Endothelial cell of umbilical vein (primary cell): ENCODE results near the gene AURKA. TPM values are rescaled to one million over a fixed set of nuclear protein-coding genes. Genes with fewer than 3 reads are reported as not detected.

Source experiments
- BruUV-seq: library from RNA; stranded (reverse); fragments of 400-500 nt; replicated peaks from 2 replicates; lab custom pipeline; 2021; lab: Mats Ljungman, UMichigan
- CTCF ChIA-PET: fragments of 300-600, 350-600 bp; sonication (Branson Sonifier 250); formaldehyde crosslinking; loops from one replicate; lab custom pipeline; 2021; ENCODE audit warnings: antibody characterized with exemption, inconsistent platforms; lab: Charles Lee
- POLR2A ChIA-PET: fragments of 300-600, 350-600 bp; sonication (Branson Sonifier 250); formaldehyde crosslinking; loops from one replicate; lab custom pipeline; 2021; ENCODE audit warnings: antibody characterized with exemption, inconsistent platforms; lab: Charles Lee
- DNase-seq: peaks from one replicate; pipeline ENCODE4 v3.0.0-alpha.2; 2011; ENCODE audit warnings: low read depth, low spot score
- FAIRE-seq: peaks from 2 replicates; lab custom pipeline; 2011; peaks lifted over from hg19 to GRCh38; lab: Jason Lieb, UNC
- H2AFZ ChIP-seq: 2 replicates; pipeline ENCODE4 v1.6.0; 2012; ENCODE audit warnings: low read depth, low read length, control low read depth, inconsistent platforms
- H3K27ac ChIP-seq: 2 replicates; pipeline ENCODE4 v1.5.1; 2011; ENCODE audit warnings: low read depth, mild to moderate bottlenecking, control low read depth, low read length, moderate library complexity; ENCODE audit not compliant: insufficient read depth
- H3K27me3 ChIP-seq, 2 experiments: 2 replicates each; pipeline versions ENCODE4 v1.6.0 to v1.6.1; 2011; ENCODE audit warnings: low read length in 2 of 2, mixed read lengths in 1 of 2; ENCODE audit not compliant: control insufficient read depth in 2 of 2, insufficient read depth in 2 of 2
- H3K36me3 ChIP-seq, 2 experiments: 2 replicates in 1 of 2; 3 replicates in 1 of 2; pipeline ENCODE4 v1.5.1; 2011; ENCODE audit warnings: low read length in 2 of 2, mild to moderate bottlenecking in 1 of 2, moderate library complexity in 1 of 2; ENCODE audit not compliant: control insufficient read depth in 2 of 2, insufficient read depth in 2 of 2; ENCODE audit errors: extremely low read depth in 1 of 2
- H3K4me1 ChIP-seq: 3 replicates; pipeline ENCODE4 v1.5.1; 2011; ENCODE audit warnings: mild to moderate bottlenecking, low read length; ENCODE audit not compliant: control insufficient read depth, insufficient read depth; ENCODE audit errors: extremely low read depth
- H3K4me2 ChIP-seq: 2 replicates; pipeline ENCODE4 v1.6.1; 2011; ENCODE audit warnings: low read length, control low read depth, mixed read lengths; ENCODE audit not compliant: insufficient read depth
- H3K4me3 ChIP-seq, 3 experiments: fragments of 200-600 bp in 1 of 3; sonication (generic), shearing (Covaris generic) in 1 of 3; replicated peaks in 1 of 3; 2 replicates each; pipeline ENCODE4 v1.5.1; 2011 to 2016; ENCODE audit warnings: control low read depth in 3 of 3, low read length in 3 of 3, mild to moderate bottlenecking in 2 of 3, inconsistent platforms in 1 of 3, low read depth in 1 of 3, moderate library complexity in 1 of 3; ENCODE audit not compliant: insufficient read depth in 1 of 3
- H3K79me2 ChIP-seq: 2 replicates; pipeline ENCODE4 v1.6.0; 2012; ENCODE audit warnings: low read length, inconsistent platforms; ENCODE audit not compliant: control insufficient read depth, insufficient read depth
- H3K9ac ChIP-seq: replicated peaks from 2 replicates; pipeline ENCODE3; 2011; ENCODE audit warnings: low read length, control low read depth; ENCODE audit not compliant: insufficient read depth; ENCODE audit errors: extremely low read depth
- H3K9me1 ChIP-seq: replicated peaks from 3 replicates; pipeline ENCODE4 v1.6.0; 2011; ENCODE audit warnings: mild to moderate bottlenecking, low read length; ENCODE audit not compliant: control insufficient read depth, insufficient read depth; ENCODE audit errors: extremely low read depth
- H3K9me3 ChIP-seq: replicated peaks from 2 replicates; pipeline ENCODE4 v1.5.1; 2012; ENCODE audit warnings: low read length, inconsistent platforms; ENCODE audit not compliant: control insufficient read depth, insufficient read depth
- H4K20me1 ChIP-seq: replicated peaks from 2 replicates; pipeline ENCODE3; 2011; ENCODE audit warnings: mild to moderate bottlenecking, low read length; ENCODE audit not compliant: control insufficient read depth, insufficient read depth; ENCODE audit errors: extremely low read depth
- CTCF ChIP-seq, 2 donors: IDR thresholded peaks; 1 replicate in 1 of 2; 2 replicates in 1 of 2; pipeline ENCODE4 v1.5.1; 2011; ENCODE audit warnings: low read length in 2 of 2, mild to moderate bottlenecking in 2 of 2, moderate library complexity in 2 of 2, control low read depth in 1 of 2, inconsistent platforms in 1 of 2, low read depth in 1 of 2; ENCODE audit not compliant: insufficient read depth in 1 of 2; ENCODE audit errors: extremely low read depth in 1 of 2
- EZH2 ChIP-seq: IDR thresholded peaks from 2 replicates; pipeline ENCODE4 v1.6.1; 2012; ENCODE audit warnings: borderline replicate concordance, low read depth, mild to moderate bottlenecking, moderate library complexity, low read length, inconsistent platforms; ENCODE audit not compliant: severe bottlenecking
- FOS ChIP-seq: IDR thresholded peaks from 2 replicates; pipeline ENCODE4 v1.6.1; 2011; ENCODE audit warnings: mild to moderate bottlenecking, low read length, moderate library complexity, borderline replicate concordance; ENCODE audit not compliant: insufficient read depth
- GATA2 ChIP-seq: IDR thresholded peaks from 2 replicates; pipeline ENCODE4 v1.7.0; 2011; ENCODE audit warnings: low read depth, mild to moderate bottlenecking, moderate library complexity, mixed read lengths, low read length; ENCODE audit not compliant: insufficient read length, insufficient read depth
- JUN ChIP-seq: IDR thresholded peaks from 2 replicates; pipeline ENCODE4 v1.6.1; 2011; ENCODE audit warnings: borderline replicate concordance, low read depth; ENCODE audit not compliant: insufficient read length, insufficient read depth
- MAX ChIP-seq: IDR thresholded peaks from 2 replicates; pipeline ENCODE4 v1.6.1; 2011; ENCODE audit not compliant: insufficient read depth, insufficient read length
- MYC ChIP-seq: IDR thresholded peaks from one replicate; pipeline ENCODE4 v1.6.1; 2011; ENCODE audit warnings: mild to moderate bottlenecking, low read depth, low read length
- POLR2A ChIP-seq: IDR thresholded peaks from 2 replicates; pipeline ENCODE4 v1.6.1; 2012; ENCODE audit warnings: low read depth, mild to moderate bottlenecking, control low read depth, low read length
- POLR2AphosphoS5 ChIP-seq: IDR thresholded peaks from 2 replicates; pipeline ENCODE4 v1.6.1; 2012; ENCODE audit warnings: low read depth, mild to moderate bottlenecking, control low read depth, low read length, moderate library complexity; ENCODE audit not compliant: insufficient read depth
- dilution Hi-C: fragments of 300-500 bp; cut with MboI; formaldehyde crosslinking; loops from one replicate; pipeline ENCODE4 v1.15.0; 2019; ENCODE audit warnings: low sequenced_read_pairs; ENCODE audit not compliant: extremely low pct_ligation_motif_present
- intact Hi-C: fragments of 100-400 bp; cut with micrococcal nuclease; formaldehyde crosslinking; loops from one replicate; pipeline ENCODE4 v1.10.0; 2022
- polyA plus RNA-seq, 4 experiments: library from polyadenylated mRNA; depleted of rRNA in 3 of 4; stranded (reverse) in 3 of 4; unstranded in 1 of 4; fragments of >200 nt; gene quantifications; 2 replicates each; pipeline versions ENCODE4 v1.2.1 to v1.2.3, GENCODE V29; 2011 to 2012; ENCODE audit warnings: missing spikeins in 1 of 4
- total RNA-seq: library from RNA; stranded (reverse); gene quantifications from 2 replicates; pipeline ENCODE4 v1.2.3, GENCODE V29; 2021

AURKA gene
- total and polyA plus RNA-seq, 2 donors (not counting 3 experiments of a cell fraction or from before 2014, with no cell fraction given), result 33.1 to 56.9 TPM

- H3K9me3 ChIP-seq, result no peaks in the 10 kb centered on the region
- H3K9ac ChIP-seq, result no peak overlapping the region
- BruUV-seq, result no TSS peak
- TF ChIP-seq POLR2A (no peak), MYC (no peak), FOS (no peak), MAX (no peak), JUN (no peak), POLR2AphosphoS5 (no peak), CTCF (IDR thresholded peaks at IDR 0.05; ENCODE audit: extremely low read depth in 1 of 2, insufficient read depth in 1 of 2, low read depth in 1 of 2, low read length in 2 of 2) (no peak), EZH2 (no peak), GATA2 (no peak)
- FAIRE-seq (no peak), DNase-seq (no peak)
- H2AFZ ChIP-seq, result no peak overlapping the region
- POLR2A ChIA-PET, result no interaction called here
- peaks cover 14% of the 10 kb centered on the region for H3K4me1 ChIP-seq
- H3K79me2 ChIP-seq, result peaks cover 41% of the 10 kb centered on the region
- no peaks in the 10 kb centered on the region for H3K9me1 ChIP-seq
- no peaks in the 10 kb centered on the region for H3K27me3 ChIP-seq
- no peak overlapping the region for H3K4me3 ChIP-seq
- no peak overlapping the region for H3K4me2 ChIP-seq
- peaks cover 14 to 24% of the 10 kb centered on the region in 2 experiments for H3K36me3 ChIP-seq
- no peaks in the 10 kb centered on the region for H4K20me1 ChIP-seq
- dilution Hi-C loops, result no loop called here
- H3K27ac ChIP-seq, result no peak overlapping the region
- CTCF ChIA-PET, result interaction anchor here (1.4 to 1.5 kb wide), 3 partner anchors 16 to 28 kb away, joined by 3 to 5 read pairs (median 4); partner anchors contain the start of gene CASS4
- intact Hi-C loops, result no loop called here
Measured at GRCh38 chr20:56395166-56395565, 3.2 kb upstream of the AURKA start.
